ENCODE measurements around the gene COPZ1.

COPZ1 gene

DNA sequence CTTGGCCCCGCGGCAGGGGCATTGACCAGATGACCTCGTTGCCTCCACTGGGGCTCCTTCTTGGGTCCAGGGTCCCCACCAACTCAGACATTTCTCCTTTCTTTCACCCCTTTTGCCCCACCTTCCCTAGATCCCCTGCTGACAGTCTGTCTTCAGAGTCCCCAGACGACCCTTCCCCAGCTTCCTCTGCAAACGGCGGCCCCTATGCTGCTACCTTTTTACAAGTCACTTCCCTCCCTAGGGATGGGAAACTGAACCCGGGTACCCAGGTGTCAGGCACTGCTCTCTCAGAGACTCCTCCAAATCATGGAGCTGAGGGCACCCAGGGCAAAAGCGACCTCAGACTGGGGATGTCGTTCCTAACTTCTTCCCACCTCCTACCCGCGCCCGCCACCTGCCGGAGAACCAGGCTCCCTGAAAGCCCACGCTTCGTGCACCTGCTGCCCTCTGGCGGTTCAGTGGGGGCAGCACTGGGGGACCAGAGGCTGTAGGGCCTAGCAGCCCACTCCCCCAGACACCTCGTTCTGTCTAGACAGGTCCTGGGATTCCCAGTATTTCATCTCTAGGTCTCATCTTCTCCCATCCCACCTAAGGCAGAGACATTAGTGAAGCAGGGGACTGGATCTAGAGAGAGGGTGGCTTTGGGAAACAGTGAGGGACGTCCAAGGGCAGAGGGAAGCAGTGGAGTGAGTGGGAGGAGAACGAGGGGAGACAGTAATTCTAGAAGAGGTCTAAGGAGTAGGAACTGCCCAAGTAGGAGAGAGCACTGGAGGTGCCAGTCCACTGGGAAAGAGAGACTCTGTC, 54.7 kb downstream of the COPZ1 start:
- DNase-seq = peak in 1 of 2 experiments; percentile 21

DNA sequence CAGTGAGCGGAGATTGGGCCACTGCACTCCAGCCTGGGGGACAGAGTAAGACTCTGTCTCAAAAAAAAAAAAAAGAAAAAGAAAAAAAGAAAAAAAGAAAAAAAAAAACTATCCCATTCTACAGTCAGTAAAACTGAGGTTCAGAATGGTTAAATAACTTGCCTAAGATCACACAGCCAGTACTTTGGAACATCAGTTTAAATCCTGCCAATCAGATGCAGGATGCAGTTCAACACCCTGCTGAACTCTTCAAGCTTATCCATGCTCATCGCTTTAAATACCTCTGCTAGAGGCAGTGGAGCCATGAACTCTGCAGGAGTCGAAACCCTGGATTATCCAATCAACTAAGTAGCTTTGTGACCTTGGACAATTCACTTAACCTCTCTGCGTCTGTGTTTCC, 56.2 kb downstream of the COPZ1 start:
- DNase-seq = no peak

DNA sequence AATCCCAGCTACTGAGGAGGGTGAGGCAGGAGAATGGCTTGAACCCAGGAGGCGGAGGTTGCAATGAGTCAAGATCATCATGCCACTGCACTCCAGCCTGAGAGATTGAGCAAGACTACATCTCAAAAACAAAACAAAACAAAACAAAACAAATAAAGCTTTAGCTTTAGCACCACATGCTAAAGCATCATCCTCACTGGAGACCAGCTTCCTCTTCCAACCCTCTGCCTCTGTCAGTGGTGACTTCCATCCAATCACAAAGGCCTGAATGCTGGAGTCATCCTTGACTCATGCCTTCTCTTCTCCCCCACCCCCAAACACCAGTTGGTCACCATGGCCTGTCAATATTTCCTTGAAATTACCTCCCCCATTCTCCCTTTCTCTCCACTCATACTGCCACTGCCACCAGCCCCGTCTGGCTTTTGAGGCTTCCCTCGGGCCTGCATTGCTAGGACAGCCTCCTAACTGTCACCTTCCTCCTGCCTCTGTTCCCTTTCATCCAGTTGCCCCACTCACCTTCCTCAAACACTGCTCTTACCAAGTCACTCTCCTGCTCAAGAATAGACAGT, 58.2 kb downstream of the COPZ1 start:
- no peak for DNase-seq

DNA sequence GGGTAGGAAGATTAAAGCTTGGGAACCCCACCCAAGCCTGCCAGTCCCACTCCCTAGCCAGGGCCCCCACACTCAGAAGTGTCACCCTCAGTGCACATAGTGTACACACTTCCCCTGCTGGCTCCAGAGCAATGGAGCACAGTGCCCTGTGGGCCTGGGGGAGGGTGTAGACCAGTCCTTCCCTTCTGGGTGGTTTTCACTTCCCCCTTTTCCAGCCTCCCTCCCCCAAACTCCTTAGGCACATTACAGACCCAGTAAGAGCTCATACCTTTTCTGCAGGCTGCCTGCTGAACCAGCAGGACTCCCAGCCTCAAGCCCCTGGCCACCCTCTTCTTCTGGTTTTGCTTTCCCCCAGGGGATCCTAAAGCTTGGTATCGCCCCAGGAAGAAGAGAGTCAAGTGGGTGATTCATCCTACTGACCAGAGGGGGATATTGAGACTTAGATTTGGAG, 59.7 kb downstream of the COPZ1 start, which contains the start of gene ZNF385A:
ZNF385A (minus strand) TSS at position 143 of the 451 bp plus-strand sequence. CDS start 219 bp downstream, outside the sequence.
- no peak for DNase-seq

DNA sequence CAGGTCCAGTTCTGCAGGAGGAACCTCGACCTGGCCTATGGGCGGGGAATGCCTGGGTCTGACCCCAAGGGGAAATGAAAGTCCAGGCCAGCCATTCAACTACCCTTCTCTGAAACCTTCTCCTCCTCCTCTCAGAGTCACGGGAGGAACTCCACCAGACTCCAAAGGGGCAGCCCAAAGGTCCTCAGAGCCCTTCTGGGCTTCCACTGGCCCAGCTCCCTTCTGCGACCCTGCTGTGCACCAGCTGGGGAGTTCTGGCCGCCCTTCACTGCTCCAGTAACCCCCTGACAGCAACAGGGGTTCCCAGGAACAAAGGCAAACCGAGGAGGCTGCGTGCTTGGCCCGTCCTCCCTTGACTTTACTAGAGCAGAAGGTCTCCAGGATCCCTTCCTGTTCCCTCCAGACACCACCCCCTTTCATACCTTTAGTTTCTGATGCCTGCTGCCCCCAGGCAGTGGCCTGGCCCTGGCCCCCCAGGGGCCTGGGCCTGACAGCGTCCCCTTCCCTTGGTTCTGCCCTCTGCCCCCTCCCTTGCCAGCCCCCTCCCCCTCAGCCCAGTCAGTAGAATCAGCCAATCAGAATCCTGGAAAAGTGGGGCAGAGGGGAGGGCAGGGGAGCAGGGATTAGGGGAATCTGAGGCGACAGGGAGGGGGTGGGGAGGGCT, 60.5 kb downstream of the COPZ1 start:
- no peak for DNase-seq

DNA sequence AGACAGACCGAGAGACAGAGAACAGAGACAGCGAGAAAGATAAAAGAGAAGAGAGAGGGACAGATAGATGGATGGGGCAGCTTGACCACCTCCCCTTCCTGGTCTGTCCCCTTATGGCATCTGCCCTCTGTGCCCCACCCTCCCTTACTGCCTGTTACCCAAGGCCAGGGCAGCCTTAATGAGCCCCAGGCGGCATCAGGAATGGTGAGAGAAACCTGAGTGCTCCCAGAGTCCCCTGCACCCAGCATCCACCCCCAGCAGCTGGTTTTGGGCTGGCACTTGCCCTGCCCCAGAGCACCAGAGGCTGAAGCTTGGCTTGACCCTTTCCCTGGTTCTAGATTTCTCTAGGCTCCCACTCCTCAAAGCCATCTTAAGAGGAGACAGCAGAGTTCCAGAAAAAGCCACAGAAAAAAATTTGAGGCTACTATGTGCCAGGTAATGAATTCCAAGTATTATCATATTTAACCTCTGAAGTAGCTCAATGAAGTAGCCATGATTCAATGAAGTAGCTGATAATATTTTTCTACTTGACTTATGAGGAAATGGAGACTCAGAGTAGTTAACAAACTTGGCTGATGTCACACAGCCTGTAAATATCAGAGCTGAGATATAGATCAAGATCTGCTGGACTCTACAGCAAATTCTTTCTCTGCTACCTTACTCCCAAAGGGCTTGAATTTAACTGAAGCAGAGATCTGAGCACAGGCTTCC, 61.6 kb downstream of the COPZ1 start:
- DNase-seq = no peak

DNA sequence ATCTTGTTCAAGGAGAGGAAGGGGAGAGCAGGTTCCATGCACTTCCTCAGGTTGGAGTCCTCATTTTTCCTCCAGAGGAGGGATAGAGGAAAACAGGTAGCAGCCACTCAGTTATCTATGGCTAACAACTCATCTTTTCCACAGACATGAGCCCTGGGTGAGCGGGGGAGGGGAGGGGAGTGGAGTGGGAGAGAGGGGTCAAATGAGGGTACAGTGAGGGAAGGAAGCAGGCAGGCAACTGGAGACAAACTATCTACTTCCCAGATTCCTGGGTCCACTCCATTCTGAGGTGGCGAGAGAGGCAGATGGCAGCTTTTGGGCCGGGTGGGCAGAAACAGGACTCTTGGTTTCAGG, 62.2 kb downstream of the COPZ1 start:
- DNase-seq = no peak

DNA sequence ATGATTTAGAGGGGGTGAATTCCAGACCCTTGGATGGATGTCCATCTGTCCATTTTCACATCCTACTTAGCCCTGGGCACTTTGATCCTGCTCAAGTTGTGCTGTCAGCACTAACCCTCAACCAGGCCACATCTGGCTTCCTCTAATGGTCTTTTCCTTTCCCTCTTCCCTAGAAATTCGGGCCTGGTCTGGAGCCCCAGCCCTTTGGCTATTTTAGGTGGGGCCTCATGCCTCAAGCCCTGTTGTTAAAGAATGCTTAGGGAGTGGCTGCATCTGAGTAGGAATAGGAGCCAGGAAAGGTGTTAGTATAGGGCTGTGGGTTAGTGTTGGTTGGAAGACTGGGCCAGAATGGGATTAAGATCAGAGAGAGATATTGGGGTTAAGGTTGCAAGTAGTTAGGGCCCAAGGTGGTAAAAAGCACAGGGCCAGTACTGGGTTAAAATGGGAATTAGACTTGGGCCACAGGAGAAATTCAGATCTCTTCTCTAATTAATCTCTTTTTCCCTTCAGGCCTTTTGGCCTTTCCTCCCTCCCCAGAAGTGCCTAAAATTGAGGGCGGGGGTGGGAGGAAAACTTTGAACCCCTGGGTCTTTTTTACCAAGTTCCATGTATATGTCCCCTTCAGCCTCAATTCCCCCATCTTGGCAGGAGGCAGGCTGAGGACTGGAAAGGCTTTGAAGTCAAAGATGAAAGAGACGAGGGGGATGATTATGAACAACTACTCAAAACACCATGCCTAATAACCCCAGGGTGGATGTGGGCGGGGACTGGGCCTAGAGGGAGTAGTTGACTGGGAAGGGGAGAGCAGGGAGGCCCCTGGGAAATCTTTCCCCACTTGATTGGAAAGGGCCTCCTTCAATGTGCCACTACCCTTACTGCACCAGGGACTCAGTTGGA, 63.6 kb downstream of the COPZ1 start:
- no peak for DNase-seq

DNA sequence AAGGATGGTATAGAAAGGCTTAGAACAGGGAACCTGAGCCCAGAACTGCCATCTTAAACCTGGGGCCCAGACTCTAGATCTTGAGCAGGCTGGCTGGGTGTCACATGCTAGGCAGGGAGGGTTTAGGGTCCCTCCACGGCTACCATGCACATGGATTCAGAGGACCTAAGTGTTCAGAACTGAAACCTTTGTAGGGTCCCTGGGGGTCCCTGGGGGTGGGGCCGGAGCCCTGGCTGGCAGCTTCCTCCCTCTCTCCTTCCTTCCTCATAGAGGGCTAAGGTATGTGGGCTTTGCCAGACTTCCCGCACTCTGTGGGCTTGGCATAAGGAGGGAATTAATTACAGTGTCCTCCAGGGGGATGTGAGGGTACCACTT, 64.2 kb downstream of the COPZ1 start:
- DNase-seq = no peak

DNA sequence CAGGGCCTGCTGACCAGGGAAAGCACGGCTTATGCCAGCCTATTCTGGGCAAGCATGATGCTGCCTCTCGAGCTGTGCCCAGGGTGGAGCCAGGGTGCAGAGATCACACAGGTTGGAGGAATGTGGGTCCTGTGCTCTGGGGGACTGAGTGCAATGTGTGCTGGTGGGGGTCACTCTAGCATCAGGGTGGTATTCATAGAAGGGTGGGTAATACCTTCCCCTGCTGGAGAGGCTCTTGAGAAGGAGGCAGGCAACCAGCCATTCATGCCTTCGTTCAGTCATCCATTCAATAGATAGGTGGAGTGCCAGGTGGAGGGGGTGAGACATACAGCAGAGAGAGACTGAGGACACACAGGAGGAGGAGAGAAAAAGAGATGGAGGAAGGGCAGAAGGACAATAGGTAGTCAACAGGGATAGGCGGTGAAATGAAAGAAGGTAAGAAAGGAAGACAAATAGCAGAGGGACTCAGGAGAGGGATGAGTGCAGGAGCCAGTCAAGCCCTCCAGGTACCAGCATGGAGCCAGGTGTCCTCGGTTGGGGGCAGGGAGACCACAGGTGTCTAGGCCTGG, 64.8 kb downstream of the COPZ1 start:
- DNase-seq = no peak

DNA sequence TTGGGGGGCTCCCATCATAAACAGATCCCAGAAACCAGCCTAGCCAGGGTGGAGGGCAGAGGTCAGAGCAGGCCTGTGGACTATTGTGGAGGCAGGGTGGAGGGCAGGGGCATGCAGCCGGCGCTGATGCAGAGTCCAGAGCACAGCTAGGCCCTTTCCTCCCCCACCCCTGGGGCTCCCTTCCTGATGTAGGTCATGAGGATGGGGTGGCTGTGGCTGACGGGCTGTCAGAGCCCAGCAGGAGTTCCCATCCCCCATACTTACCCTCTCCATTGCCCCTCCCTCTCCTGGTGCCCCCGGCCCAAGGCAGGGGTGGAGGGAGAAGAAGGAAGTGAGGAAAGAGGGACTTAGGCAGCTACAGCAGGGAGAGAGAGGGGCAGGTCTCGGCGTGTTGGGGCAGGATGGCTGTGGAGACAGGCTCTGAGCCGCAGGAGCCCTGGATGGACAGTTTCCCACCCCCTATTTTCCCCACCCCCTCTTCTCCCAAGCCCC, 65.3 kb downstream of the COPZ1 start:
- no peak for DNase-seq

DNA sequence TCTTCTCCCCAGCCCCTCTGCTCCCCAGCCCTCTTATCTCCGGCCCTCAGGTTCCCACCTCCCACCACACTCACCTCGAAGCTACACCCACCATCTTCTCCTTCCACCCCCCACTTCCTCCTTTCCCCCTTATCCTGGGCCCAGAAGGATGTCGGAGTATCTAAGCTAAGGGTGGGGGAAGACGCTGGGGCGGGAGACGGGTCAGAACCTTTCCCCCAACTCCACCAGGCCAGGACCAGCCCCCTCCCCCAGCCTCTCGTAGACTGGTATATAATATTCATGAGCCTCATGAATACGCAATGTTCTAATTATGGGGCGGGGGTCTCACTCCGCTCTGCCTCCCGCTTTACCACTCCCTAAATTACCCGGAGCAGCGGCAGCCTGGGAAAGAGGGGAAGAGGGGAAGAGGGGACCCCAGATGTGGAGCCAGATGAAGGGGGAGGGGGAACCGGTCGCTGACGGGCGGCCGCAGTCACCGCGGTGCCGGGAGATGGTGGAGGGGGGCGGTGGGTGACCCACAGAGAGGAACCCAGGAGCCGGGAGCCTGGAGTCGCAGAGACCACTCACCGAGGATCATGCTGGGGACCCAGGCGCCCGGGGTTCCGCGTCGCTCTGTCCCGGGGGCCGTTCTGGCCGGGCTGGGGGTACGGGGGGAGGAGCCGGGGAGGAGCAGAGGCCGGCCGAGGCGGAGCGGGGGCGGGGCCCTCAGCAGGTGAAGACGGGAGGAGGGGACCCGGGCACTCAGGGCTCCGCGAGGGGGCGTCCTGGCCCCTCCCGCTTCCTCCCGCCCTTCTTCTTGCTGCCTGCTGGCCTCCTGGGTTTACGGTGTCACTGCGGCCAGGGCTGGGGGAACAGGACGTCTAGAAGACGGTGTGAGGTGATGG, 66.0 kb downstream of the COPZ1 start:
- DNase-seq = no peak

DNA sequence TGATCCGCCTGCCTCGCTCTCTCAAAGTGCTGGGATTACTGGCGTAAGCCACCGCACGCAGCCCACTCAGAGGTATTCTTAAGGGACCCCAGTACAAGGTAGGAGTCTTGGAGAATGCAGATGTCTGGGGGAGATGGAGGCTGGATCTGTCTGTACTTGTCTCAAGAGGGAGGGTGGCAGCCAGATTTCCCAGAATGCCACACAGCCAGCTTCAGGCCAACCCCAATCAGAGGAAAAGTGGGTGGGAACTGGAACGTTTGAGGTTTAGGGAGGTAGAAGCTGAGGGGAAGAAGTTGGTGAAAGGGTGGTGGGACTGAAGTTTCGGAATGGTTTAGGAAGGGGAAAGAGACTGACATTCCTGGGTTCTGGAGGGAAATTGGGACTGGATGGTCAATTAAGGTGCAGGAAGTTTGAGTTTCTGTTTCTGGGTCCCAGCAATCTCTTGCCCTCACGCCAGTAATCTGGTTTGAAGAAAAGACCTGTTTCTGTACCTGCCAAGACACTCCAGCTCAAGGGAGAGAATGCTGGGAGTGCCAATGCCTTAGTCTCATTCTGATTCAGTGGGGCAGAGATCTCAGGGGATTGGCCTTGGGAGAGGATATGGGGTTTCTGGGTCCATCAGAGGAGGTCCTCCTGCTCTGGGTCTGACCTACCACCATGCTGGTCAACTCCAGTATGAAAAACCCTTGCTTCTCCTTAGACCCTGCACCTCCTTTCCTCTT, 67.7 kb downstream of the COPZ1 start:
- no peak for DNase-seq

DNA sequence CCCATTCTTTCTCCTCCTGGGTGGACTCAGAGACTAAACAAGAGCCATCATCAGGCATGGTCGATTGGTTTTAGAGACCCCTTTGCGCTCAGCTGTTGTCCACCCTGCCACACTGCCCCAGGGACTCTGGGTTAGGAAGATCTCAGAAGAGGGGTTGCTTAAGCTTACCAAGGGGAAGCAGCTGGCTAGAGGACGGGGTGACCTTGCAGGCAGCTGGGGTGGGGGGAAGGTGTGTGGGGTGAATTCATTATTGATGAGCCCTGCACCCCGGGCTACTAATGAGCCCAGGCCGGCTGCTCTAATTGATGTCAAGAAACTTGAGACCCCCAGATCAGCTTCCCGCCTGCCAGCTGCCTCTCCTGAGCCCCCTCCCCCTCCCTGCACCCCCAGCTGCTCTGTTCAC, 68.3 kb downstream of the COPZ1 start:
- DNase-seq = no peak

DNA sequence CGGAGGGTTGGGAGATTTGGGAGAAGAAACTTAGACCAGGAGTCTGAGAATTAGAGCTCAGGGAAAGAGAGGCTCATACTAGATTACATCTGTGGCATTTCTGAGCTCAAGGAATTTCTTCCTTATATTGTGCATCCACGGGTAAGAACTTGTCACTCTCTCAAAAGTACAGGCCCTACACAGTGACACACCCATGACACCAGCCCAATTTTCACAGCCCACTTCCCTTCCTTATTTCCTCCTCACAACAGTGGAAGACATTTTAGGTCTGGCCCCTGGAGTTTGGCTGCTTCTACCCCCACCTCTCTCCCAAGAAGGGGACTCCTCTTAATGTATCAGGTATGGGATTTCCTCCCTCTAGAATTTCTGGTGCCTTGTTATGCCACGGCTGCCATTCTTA, 68.8 kb downstream of the COPZ1 start:
- no peak for DNase-seq

DNA sequence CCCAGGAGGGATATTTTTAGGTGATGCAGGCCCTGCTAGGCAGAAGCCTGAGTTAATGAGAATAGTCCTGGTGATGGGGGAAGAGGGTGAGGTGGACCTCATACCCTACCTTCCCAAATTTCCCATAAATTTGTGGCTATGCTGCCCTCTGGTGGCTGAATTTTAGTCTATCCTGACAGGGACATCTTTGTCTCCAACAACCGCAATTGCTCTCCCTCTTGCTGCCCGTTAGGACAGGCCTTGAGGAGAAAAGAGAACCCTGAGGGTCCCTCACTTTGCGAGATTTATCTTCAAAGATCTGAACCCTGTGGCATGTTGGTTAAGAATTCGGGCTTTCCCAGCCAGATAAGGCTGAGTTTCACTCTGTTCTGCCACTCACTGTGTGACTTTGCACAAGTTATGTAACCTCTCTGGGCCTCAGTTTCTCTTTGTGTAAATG, 69.4 kb downstream of the COPZ1 start:
- DNase-seq = no peak

DNA sequence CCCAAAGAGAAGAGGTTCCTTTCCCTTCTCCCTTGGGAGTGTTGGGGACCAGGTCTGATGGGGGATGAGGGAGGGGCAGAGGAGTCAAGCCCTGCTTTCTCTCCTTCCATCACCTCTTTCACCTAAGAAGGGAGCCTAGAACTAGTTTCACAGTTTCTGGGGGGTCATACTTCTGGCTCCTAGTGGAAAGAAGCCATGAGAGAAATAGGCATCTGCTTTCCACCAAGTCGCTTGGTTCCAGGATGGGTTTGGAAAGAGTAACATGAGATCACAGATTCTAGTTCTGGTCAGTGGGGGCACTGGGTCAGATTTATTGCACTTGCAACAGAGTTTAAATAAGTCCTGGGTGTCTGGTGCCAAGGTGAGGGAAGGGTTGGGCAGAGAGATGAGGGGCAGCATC, 70.1 kb downstream of the COPZ1 start:
- no peak for DNase-seq

DNA sequence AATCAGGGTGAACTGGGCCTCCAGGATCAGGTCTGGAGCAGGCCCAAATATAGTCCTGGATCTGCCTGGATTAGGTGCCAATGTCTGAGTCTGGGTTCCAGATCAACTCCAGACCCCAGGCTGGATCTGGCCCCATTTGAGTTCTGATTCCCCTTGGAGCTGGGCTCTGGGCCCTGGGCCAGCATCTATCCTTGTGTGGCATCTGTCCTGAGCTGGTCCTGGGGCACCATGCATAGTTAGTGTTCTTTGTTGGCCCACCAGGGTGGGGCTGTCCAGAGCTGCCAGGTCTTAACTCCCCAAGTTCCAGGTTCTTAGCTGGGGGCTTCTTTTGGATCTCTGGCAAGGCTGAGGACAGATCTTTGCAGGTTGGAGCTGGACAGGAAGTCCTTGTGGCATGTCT, 70.6 kb downstream of the COPZ1 start:
- no peak for DNase-seq

DNA sequence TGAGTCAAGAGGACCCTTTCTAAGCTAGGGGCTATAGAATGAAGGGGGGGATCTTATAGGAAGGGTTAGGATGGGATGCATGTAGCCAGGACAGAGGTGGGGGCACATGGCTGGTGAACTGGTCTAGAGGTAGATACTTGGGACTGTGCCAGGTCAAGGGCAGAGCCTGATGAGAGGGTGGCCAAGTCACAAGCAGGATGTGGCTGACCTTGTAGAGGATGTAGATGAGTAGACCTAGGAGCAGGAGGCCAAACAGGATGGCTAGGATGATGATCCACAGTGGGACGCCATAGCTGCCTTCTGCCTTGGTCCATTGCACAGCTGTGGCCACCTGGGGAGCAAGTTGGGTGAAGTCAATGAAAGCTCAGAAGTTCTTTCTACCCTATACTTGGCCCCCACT, 72.2 kb downstream of the COPZ1 start:
- no peak for DNase-seq

DNA sequence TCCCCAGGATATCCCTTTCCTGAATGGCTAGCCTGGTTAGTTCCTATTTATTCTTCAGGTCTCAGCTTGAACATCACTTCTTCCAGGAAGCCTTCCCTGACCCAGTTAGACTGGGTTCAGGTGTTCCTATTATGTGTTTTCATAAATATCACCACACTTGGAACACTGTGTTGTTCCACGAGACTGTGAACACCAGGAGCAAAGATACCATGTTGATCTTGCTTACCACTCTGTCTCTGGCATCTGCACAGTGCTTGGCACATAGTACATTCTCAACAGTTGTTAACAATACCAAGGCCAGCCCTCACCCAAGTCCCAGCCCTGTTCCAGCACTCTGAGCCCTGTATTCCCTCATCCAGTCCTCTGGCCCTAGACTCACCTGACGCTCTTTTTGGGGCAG, 73.3 kb downstream of the COPZ1 start:
- no peak for DNase-seq
